Parathyroid adenoma (tissue), 2 donors: Measurements from ENCODE around the gene ST7.

Experiments
- H2AFZ ChIP-seq: fragments of 300-600 bp; sonication (generic); one replicate; pipeline ENCODE4 v1.7.0; 2017; ENCODE audit warnings: antibody characterized with exemption, mild to moderate bottlenecking
- H3K27ac ChIP-seq: fragments of 300-600 bp; sonication (generic); one replicate; pipeline ENCODE4 v1.7.0; 2017
- H3K27me3 ChIP-seq: fragments of 300-600 bp; sonication (generic); one replicate; pipeline ENCODE4 v1.7.0; 2017; ENCODE audit warnings: low read length; ENCODE audit not compliant: control insufficient read depth, insufficient read depth
- H3K36me3 ChIP-seq: fragments of 300-600 bp; sonication (generic); one replicate; pipeline ENCODE4 v1.7.0; 2017; ENCODE audit warnings: low read length; ENCODE audit not compliant: control insufficient read depth, insufficient read depth
- H3K4me1 ChIP-seq: fragments of 300-600 bp; sonication (generic); one replicate; pipeline ENCODE4 v1.7.0; 2017; ENCODE audit warnings: control low read depth
- H3K4me2 ChIP-seq: fragments of 300-600 bp; sonication (generic); one replicate; pipeline ENCODE4 v1.7.0; 2017; ENCODE audit warnings: low read length
- H3K4me3 ChIP-seq: fragments of 300-600 bp; sonication (generic); one replicate; pipeline ENCODE4 v1.7.0; 2017; ENCODE audit warnings: low read depth, low read length
- H3K79me2 ChIP-seq: fragments of 300-600 bp; sonication (generic); one replicate; pipeline ENCODE4 v1.7.0; 2017; ENCODE audit warnings: control low read depth
- H3K9ac ChIP-seq: fragments of 300-600 bp; sonication (generic); one replicate; pipeline ENCODE4 v1.7.0; 2017; ENCODE audit warnings: mild to moderate bottlenecking
- H3K9me3 ChIP-seq: fragments of 300-600 bp; sonication (generic); one replicate; pipeline ENCODE4 v1.7.0; 2017; ENCODE audit warnings: low read length; ENCODE audit not compliant: control insufficient read depth
- CTCF ChIP-seq: fragments of 300-600 bp; sonication (generic); IDR thresholded peaks from one replicate; pipeline ENCODE4 v1.7.0; 2017; ENCODE audit warnings: antibody characterized with exemption, mild to moderate bottlenecking
- donor health status: primary hyperparathyroidism.

Gene ST7

GRCh38 chr7:117071551-117071950 is 118.2 kb downstream of the ST7 start:
- no peak for TF ChIP-seq CTCF
- Histone ChIP-seq H2AFZ (no peak overlapping the region), H3K36me3 (no peaks in the 10 kb centered on the region), H3K4me1 (no peaks in the 10 kb centered on the region), H3K79me2 (no peaks in the 10 kb centered on the region), H3K4me2 (no peak overlapping the region), H3K27me3 (no peaks in the 10 kb centered on the region), H3K27ac (no peak overlapping the region), H3K9ac (no peak overlapping the region), H3K9me3 (no peaks in the 10 kb centered on the region), H3K4me3 (no peak overlapping the region)

- H3K9me3 ChIP-seq = no peaks in the 10 kb centered on the region
- H3K36me3 ChIP-seq = no peaks in the 10 kb centered on the region
- H2AFZ ChIP-seq = no peak overlapping the region
- H3K9ac ChIP-seq = no peak overlapping the region
- no peak overlapping the region for H3K4me2 ChIP-seq
- H3K4me1 ChIP-seq = no peaks in the 10 kb centered on the region
- no peak for TF ChIP-seq CTCF
- no peak overlapping the region for H3K4me3 ChIP-seq
- no peak overlapping the region for H3K27ac ChIP-seq
- no peaks in the 10 kb centered on the region for H3K27me3 ChIP-seq
- no peaks in the 10 kb centered on the region for H3K79me2 ChIP-seq
These were observed 119.4 kb downstream of the ST7 start for GRCh38 chr7:117072620-117073118.

- no peak overlapping the region for H3K27ac ChIP-seq
- H3K4me3 ChIP-seq = no peak overlapping the region
- no peaks in the 10 kb centered on the region for H3K9me3 ChIP-seq
- H3K79me2 ChIP-seq = no peaks in the 10 kb centered on the region
- H2AFZ ChIP-seq = no peak overlapping the region
- TF ChIP-seq CTCF = no peak
- H3K9ac ChIP-seq = no peak overlapping the region
- no peak overlapping the region for H3K4me2 ChIP-seq
- H3K27me3 ChIP-seq = no peaks in the 10 kb centered on the region
- H3K4me1 ChIP-seq = no peaks in the 10 kb centered on the region
- H3K36me3 ChIP-seq = no peaks in the 10 kb centered on the region
These were observed 121.1 kb downstream of the ST7 start for GRCh38 chr7:117074378-117074777.

GRCh38 chr7:117075934-117076333 is 122.6 kb downstream of the ST7 start:
- Histone ChIP-seq H2AFZ (no peak overlapping the region), H3K79me2 (no peaks in the 10 kb centered on the region), H3K4me2 (no peak overlapping the region), H3K27ac (no peak overlapping the region), H3K9ac (no peak overlapping the region), H3K4me3 (no peak overlapping the region), H3K27me3 (no peaks in the 10 kb centered on the region), H3K36me3 (no peaks in the 10 kb centered on the region), H3K9me3 (no peaks in the 10 kb centered on the region), H3K4me1 (no peaks in the 10 kb centered on the region)
- TF ChIP-seq CTCF = no peak

GRCh38 chr7:117076426-117076943 is 123.2 kb downstream of the ST7 start:
- Histone ChIP-seq H3K4me3 (no peak overlapping the region), H3K4me2 (no peak overlapping the region), H3K36me3 (no peaks in the 10 kb centered on the region), H3K9ac (no peak overlapping the region), H3K27ac (no peak overlapping the region), H3K9me3 (no peaks in the 10 kb centered on the region), H3K79me2 (no peaks in the 10 kb centered on the region), H3K27me3 (no peaks in the 10 kb centered on the region), H2AFZ (no peak overlapping the region), H3K4me1 (no peaks in the 10 kb centered on the region)
- no peak for TF ChIP-seq CTCF
